ENCODE results near the gene BTBD9.
"Not testable (repeated sequence)": the region's sequence is repeated elsewhere in the genome, so short reads cannot be mapped to it uniquely, and the experiment has no call there.

BTBD9 gene

GRCh38 chr6:38649744-38650143 is 10.0 kb upstream of the BTBD9 start:
- ATAC-seq, result no peak
- no peak for DNase-seq

GRCh38 chr6:38648629-38649028 is 8.9 kb upstream of the BTBD9 start:
- DNase-seq (no peak), ATAC-seq (no peak)

- ATAC-seq (no peak), DNase-seq (no peak)
Measured at GRCh38 chr6:38646166-38646878, 6.6 kb upstream of the BTBD9 start.

GRCh38 chr6:38644951-38645350 is 5.2 kb upstream of the BTBD9 start:
- DNase-seq, result no peak
- no peak for ATAC-seq

- ATAC-seq, result no peak
- DNase-seq, result no peak
Measured at GRCh38 chr6:38640216-38640909, 634 bp upstream of the BTBD9 start.

GRCh38 chr6:38638941-38639497 is 710 bp downstream of the BTBD9 start:
- peak; percentile 79 for ATAC-seq
- DNase-seq, result peak; percentile 68

- ATAC-seq (no peak), DNase-seq (no peak)
Measured at GRCh38 chr6:38637756-38638155, 2.0 kb downstream of the BTBD9 start.

- no peak for ATAC-seq
- no peak for DNase-seq
Measured at GRCh38 chr6:38636027-38636426, 3.7 kb downstream of the BTBD9 start.

- ATAC-seq (no peak), DNase-seq (no peak)
Measured at GRCh38 chr6:38634518-38634917, 5.2 kb downstream of the BTBD9 start.

GRCh38 chr6:38632490-38632889 is 7.2 kb downstream of the BTBD9 start:
- DNase-seq (no peak), ATAC-seq (no peak)

GRCh38 chr6:38631186-38631783 is 8.4 kb downstream of the BTBD9 start:
- ATAC-seq (no peak), DNase-seq (no peak)

GRCh38 chr6:38625217-38625616 is 14.5 kb downstream of the BTBD9 start:
- no peak for ATAC-seq
- DNase-seq, result no peak

- not testable (repeated sequence) for ATAC-seq, DNase-seq
Measured at GRCh38 chr6:38619342-38619741, 20.4 kb downstream of the BTBD9 start.

GRCh38 chr6:38618301-38618700 is 21.4 kb downstream of the BTBD9 start:
- ATAC-seq, result not testable (repeated sequence)

GRCh38 chr6:38617856-38618255 is 21.9 kb downstream of the BTBD9 start:
- ATAC-seq (no peak), DNase-seq (no peak)

More at GRCh38 chr6:38618301-38618700, 21.4 kb downstream of the BTBD9 start:
- not testable (repeated sequence) for DNase-seq

- no peak for DNase-seq
- no peak for ATAC-seq
Measured at GRCh38 chr6:38612143-38612965, 27.4 kb downstream of the BTBD9 start.

GRCh38 chr6:38610050-38610625 is 29.6 kb downstream of the BTBD9 start:
- no peak for DNase-seq

GRCh38 chr6:38604700-38605099 is 35.0 kb downstream of the BTBD9 start:
- DNase-seq (no peak), ATAC-seq (no peak)

More at GRCh38 chr6:38610050-38610625, 29.6 kb downstream of the BTBD9 start:
- no peak for ATAC-seq

- ATAC-seq, result no peak
- no peak for DNase-seq
Measured at GRCh38 chr6:38603966-38604365, 35.8 kb downstream of the BTBD9 start.

GRCh38 chr6:38603496-38603895 is 36.2 kb downstream of the BTBD9 start:
- no peak for DNase-seq
- no peak for ATAC-seq

GRCh38 chr6:38599966-38600550 is 39.7 kb downstream of the BTBD9 start:
- DNase-seq (no peak), ATAC-seq (no peak)
